Coronary artery (tissue), 2 donors: ENCODE results near the gene OLA1.

Experiments used
- DNase-seq: peaks from one replicate; pipeline ENCODE4 v3.0.0-alpha.2; 2017; ENCODE audit warnings: low spot score
- H3K27ac ChIP-seq, 2 donors: fragments of 200-600 bp; sonication (generic); one replicate each; pipeline ENCODE4 v1.5.1; 2016 to 2019
- H3K4me3 ChIP-seq: fragments of 200-600 bp; sonication (generic); 2 replicates; pipeline ENCODE4 v1.5.1; 2016; ENCODE audit warnings: mild to moderate bottlenecking, moderate library complexity
- CTCF ChIP-seq: fragments of 200-600 bp; sonication (generic); IDR thresholded peaks from one replicate; pipeline ENCODE4 v1.5.1; 2019; ENCODE audit warnings: antibody characterized with exemption

The OLA1 gene

GRCh38 chr2:174112073-174112472 lies 136.3 kb downstream of the OLA1 start:
- no peak for TF ChIP-seq CTCF

GRCh38 chr2:174108579-174108978 lies 139.8 kb downstream of the OLA1 start:
- no peak overlapping the region for H3K4me3 ChIP-seq
- no peak overlapping the region for H3K27ac ChIP-seq
- no peak for TF ChIP-seq CTCF
- DNase-seq: no peak

More at GRCh38 chr2:174112073-174112472, 136.3 kb downstream of the OLA1 start:
- no peak for DNase-seq
- no peak overlapping the region for H3K4me3 ChIP-seq
- no peak overlapping the region for H3K27ac ChIP-seq

- no peak for DNase-seq
- no peak for TF ChIP-seq CTCF
- Histone ChIP-seq H3K4me3 (no peak overlapping the region), H3K27ac (no peak overlapping the region)
These were observed 141.6 kb downstream of the OLA1 start for GRCh38 chr2:174106736-174107135.

- H3K27ac ChIP-seq: no peak overlapping the region
- no peak overlapping the region for H3K4me3 ChIP-seq
- no peak for DNase-seq
- no peak for TF ChIP-seq CTCF
These were observed 153.8 kb downstream of the OLA1 start for GRCh38 chr2:174094542-174094941.

- no peak overlapping the region for H3K4me3 ChIP-seq
- DNase-seq: no peak
- TF ChIP-seq CTCF: no peak
- no peak overlapping the region for H3K27ac ChIP-seq
These were observed 157.9 kb downstream of the OLA1 start for GRCh38 chr2:174090476-174090875.

GRCh38 chr2:174088706-174089460 lies 159.4 kb downstream of the OLA1 start:
- no peak for DNase-seq
- Histone ChIP-seq H3K4me3 (no peak overlapping the region), H3K27ac (no peak overlapping the region)
- no peak for TF ChIP-seq CTCF

GRCh38 chr2:174086708-174087107 lies 161.6 kb downstream of the OLA1 start:
- Histone ChIP-seq H3K4me3 (no peak overlapping the region), H3K27ac (no peak overlapping the region)
- no peak for TF ChIP-seq CTCF
- DNase-seq: no peak
